GM18873 (cell line): ENCODE data around the gene CRMP1.

Experiments
- ATAC-seq: cut with Tn5 transposase; IDR thresholded peaks from one replicate; pipeline ENCODE4 v1.9.1; 2021; ENCODE audit warnings: mild to moderate bottlenecking, moderate library complexity, moderate number of reproducible peaks; ENCODE audit not compliant: unreplicated experiment, low FRiP score

The CRMP1 gene

GRCh38 chr4:5890063-5890727 lies 2.7 kb downstream of the CRMP1 start:
- ATAC-seq: no peak

GRCh38 chr4:5889002-5889696 lies 3.7 kb downstream of the CRMP1 start:
- no peak for ATAC-seq

DNA sequence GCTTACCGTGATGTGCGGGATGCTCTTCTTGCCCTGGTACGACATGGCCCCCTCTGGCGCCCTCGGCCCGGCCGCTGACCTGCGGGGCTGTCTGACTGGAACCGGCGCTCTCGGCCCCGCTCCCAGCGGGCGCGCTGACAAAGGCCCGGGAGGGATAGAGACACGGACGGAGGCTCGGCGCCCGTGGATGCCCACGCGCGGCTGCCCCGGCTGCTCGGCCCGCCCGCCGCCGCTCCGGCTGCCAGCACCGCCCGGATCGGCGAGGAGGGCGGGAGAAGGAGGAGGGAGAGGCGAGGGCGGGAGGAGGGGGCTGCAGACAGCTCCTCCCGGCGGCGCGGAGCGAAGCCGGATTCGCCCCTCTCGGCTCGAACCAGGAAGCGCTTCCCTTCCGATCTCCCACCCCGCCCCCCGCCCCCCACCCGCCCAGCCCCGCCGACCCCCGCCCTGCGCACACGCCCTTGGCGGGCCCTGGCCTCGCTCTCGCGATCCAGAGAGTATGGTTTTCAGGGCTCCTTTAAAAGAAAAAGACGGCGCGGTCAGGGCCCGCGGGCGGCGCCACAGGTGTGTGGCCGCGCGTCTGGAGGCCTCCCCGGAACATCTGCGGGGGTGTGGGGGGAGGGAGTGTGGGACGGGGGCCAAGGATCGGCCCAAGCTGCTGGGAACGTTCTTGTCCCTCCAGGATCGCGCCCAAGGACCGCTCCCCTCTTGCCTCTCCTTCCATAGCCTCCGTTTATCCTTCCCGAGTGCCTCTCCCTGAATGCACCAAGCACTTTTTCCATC lies 4.5 kb downstream of the CRMP1 start:
- ATAC-seq: no peak

GRCh38 chr4:5887361-5888221 lies 5.3 kb downstream of the CRMP1 start:
- no peak for ATAC-seq

DNA sequence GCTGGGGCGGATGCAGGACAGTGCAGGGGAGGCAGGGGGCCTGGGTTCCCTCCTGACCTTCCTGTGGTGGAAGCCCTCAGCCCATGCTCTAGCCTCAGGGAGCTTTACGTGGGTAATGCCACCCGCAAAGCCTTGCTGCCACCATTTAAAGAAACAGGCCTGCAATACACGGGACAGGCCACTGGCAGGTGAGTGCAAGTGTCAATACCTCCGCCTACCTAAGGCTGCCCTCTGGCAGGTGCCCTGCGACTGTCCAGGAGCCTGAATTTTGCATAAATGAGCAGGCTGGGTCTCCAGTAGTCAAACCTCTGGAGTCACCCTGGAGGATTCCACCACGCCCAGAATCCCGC lies 5.9 kb downstream of the CRMP1 start:
- no peak for ATAC-seq

DNA sequence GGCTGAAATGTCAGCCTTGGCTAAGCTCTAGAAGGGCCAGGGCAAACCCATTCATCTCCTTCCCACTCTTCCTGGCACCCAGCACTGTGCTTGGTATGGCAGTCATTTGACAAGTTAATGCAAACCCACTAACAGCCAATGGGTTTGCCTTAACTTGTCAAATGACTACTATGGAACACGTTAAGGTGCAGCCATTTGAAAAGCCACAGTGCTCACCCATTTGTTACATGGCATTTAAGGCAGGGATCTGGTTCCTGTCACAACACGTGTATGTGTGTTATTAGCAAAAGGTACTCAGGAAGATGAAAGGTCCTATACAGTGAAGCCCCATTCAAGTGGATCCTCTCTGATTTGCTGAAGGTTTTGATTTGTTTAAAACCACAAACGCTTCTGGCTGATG lies 7.2 kb downstream of the CRMP1 start:
- ATAC-seq: no peak

DNA sequence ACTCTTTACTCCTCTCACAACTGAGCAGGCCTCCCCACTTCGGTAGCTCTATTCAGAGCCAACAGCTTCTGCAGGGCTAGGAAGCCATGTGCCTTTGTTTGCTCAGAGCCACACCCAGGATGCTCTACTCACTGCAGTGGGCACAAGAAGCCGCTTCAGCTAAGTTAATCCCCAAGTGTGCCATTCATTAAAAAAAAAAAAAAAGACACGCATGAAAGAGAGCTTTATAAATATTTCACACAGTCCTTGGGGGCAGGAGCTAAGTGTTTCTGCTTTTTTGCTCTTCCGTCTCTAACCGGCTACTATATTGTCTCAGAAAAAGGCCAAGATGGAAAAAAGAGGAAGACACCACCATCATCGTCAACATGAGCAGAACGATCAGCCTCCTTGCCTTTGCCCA lies 8.1 kb downstream of the CRMP1 start:
- no peak for ATAC-seq

DNA sequence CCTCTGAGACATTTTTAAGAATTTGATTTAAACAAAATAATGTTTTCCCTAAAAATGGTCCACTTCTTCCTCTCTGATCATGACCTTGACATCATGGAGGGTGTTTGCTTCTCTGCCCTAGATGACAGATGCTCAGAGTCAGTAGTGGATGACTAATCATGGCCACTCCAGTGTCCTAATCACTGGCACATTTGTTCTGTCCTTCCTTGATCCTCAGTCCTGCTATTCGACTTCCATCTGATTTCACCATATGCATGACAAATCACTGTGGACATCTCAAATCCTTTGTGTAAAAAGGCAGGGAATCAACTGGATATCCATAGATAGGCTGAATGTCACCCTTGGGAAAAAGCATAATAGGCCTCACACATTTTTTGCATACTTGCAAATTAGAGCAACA lies 9.0 kb downstream of the CRMP1 start:
- ATAC-seq: no peak

DNA sequence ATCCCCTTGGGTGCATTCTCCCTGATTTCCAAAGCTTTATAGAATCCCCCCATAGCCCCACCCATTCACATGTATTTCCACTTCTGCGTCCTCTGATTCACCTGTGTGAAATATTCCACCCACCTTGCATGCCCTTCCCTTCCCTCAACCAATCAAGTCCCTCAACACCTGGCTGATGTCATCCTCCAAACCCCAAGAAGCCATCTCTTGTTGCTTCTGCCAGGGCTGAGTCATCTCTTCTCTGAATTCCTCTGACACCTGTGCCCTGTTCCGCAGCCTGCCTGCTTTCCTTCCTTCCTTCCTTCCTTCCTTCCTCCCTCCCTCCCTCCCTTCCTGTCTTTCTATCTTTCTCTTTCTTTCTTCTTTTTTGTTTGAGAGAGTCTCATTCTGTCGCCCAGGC lies 9.9 kb downstream of the CRMP1 start:
- ATAC-seq: no peak

DNA sequence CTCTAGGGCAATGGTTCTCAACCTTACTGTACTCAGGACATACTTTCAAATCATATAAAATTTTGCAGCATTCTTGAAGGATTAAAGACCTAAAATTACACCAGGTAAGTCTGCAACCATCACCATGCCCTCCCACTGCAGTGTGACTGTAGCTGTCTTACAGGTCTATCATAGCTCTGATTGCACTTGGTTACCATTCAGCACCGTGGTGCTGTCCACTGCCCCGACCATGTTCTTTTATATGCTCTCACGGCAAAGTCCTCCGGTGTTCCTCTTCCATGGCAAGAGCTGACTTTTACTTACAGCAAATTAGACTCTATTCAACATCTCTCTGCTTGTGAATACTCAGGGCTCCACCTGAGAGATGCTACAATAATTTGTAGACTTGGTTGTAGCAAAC lies 11.5 kb downstream of the CRMP1 start:
- no peak for ATAC-seq

DNA sequence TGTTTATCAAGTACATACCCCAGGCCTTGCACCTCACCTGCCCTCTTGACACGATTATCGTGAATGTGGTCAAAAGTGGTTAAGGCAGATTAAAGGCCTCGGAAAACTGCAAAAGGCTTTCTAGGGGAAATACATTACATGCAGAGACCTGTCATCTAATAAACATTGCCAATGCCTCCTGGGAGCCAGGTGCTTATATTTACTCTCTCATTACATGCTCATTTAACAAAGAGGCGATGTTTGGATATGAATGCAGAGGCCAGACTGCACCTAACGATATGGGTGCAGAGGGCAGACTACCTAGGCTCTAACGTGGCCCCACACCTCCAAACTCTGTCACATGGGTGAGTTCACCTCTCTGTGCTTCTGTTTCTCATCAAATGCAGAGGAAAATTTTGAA lies 14.5 kb downstream of the CRMP1 start:
- ATAC-seq: no peak

GRCh38 chr4:5877392-5877791 lies 15.5 kb downstream of the CRMP1 start:
- no peak for ATAC-seq

GRCh38 chr4:5874811-5875449 lies 18.0 kb downstream of the CRMP1 start:
- ATAC-seq: no peak

DNA sequence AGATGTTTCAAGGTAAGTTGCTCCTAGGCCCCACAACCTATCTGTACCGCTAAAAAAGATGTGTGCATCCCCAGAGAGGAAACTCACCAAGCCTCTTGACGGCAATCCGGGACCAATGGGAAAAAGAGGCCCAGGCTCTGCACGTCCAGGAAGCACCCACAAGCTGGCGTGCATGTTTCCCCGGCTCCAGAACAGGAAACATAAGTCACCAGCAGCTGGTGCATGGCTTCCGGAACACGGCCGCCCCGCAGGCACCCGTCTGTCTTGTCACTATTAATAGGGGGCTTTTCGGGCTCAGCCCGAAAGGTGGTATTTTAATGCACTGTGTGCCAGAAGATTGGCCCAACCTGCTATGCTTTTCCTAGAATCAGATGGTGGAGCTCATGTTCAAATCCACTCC lies 22.2 kb downstream of the CRMP1 start:
- no peak for ATAC-seq

GRCh38 chr4:5869966-5870619 lies 22.8 kb downstream of the CRMP1 start:
- no peak for ATAC-seq

- ATAC-seq: no peak
Measured at GRCh38 chr4:5867866-5868265, 25.0 kb downstream of the CRMP1 start.

- no peak for ATAC-seq
Measured at GRCh38 chr4:5866841-5867813, 25.8 kb downstream of the CRMP1 start.

DNA sequence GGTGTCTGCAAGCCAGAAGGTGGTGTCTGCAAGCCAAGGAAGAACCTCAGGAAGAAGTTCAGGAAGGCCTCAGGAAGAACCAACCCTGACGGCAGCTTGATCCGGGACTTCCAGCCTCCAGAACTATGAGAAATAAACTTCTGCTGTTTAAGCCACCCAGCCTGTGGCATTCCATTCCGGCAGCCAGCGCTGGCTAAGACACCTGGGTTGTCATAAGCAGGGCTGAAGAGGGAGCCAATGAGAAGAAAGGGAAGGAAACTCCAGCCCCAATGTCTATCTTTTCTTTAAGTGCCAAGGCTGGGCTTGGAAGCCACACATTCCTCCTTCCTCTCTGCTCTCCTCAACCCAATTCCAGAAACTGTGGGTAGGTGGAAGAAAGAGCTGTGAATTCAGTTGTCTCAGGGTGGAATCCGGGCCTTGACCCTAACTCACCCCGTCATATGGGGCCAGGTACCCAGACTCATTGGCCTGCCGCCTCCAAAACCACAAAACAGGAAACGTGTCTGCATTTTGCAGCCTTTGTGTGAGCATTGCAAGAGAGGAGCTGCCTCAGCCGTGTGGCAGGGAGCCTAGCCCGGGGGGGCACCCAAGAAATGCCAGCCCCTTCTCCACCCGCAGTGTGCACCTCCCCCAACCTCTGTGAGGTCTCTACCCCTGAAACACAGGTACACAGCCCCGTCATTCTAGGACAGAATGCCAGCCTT lies 26.8 kb downstream of the CRMP1 start:
- no peak for ATAC-seq
